WI38 (cell line): Measurements from ENCODE around the gene PDE1A.

ENCODE experiments used
- H3K4me3 ChIP-seq: 2 replicates; pipeline ENCODE4 v1.5.1; 2011; ENCODE audit warnings: low read depth, mild to moderate bottlenecking, control low read depth, low read length
- TF ChIP-seq, protein P1 (sequence below): IDR thresholded peaks from 2 replicates; pipeline ENCODE4 v1.5.1; 2012; ENCODE audit warnings: low read depth, mild to moderate bottlenecking, control low read depth, low read length

The PDE1A gene

DNA sequence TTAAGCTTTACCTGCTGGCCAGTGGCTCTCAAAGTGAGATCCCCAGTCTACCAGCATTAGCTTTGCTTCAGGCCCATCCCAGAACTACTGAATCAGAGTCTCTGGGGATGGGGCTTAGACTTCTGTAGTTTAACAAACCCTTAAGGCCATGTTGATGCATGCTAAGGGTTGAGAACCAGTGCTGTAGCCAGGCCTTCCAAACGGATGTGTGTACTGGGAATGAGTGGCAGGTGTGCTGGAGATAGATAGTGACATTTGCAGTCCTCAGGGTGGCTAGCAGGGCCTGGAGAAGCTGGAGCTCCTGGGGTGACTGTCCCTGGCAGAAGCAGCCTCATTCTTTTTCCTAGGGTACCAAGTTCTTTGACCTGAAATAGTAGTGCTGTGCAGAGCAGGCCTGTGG, 292.6 kb downstream of the PDE1A start:
- TF ChIP-seq, protein P1, sequence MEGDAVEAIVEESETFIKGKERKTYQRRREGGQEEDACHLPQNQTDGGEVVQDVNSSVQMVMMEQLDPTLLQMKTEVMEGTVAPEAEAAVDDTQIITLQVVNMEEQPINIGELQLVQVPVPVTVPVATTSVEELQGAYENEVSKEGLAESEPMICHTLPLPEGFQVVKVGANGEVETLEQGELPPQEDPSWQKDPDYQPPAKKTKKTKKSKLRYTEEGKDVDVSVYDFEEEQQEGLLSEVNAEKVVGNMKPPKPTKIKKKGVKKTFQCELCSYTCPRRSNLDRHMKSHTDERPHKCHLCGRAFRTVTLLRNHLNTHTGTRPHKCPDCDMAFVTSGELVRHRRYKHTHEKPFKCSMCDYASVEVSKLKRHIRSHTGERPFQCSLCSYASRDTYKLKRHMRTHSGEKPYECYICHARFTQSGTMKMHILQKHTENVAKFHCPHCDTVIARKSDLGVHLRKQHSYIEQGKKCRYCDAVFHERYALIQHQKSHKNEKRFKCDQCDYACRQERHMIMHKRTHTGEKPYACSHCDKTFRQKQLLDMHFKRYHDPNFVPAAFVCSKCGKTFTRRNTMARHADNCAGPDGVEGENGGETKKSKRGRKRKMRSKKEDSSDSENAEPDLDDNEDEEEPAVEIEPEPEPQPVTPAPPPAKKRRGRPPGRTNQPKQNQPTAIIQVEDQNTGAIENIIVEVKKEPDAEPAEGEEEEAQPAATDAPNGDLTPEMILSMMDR = no peak

GRCh38 chr2:182133195-182133891, 293.5 kb downstream of the PDE1A start:
- no peak overlapping the region for H3K4me3 ChIP-seq
- TF ChIP-seq, protein P1 = no peak

More for the DNA sequence above, 292.6 kb downstream of the PDE1A start:
- H3K4me3 ChIP-seq = no peak overlapping the region

DNA sequence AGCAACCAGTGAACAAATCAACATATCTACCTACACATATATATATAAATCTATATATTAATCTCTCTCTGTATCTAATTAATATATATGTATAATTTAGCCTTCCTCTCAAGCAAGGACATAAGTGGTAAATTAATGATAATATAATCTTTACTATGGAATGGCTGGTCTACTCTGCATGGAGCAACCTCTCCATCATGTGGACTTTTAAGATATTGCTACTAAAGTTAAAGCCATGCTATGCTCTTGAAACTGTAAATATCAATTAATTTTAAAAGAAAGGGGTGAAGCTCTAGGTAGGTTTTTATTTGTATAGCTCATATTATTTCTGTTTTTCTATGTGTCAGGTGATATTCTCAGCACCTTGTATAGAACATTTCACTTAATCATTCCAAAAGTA, 294.2 kb downstream of the PDE1A start:
- H3K4me3 ChIP-seq = no peak overlapping the region
- TF ChIP-seq, protein P1 = no peak

DNA sequence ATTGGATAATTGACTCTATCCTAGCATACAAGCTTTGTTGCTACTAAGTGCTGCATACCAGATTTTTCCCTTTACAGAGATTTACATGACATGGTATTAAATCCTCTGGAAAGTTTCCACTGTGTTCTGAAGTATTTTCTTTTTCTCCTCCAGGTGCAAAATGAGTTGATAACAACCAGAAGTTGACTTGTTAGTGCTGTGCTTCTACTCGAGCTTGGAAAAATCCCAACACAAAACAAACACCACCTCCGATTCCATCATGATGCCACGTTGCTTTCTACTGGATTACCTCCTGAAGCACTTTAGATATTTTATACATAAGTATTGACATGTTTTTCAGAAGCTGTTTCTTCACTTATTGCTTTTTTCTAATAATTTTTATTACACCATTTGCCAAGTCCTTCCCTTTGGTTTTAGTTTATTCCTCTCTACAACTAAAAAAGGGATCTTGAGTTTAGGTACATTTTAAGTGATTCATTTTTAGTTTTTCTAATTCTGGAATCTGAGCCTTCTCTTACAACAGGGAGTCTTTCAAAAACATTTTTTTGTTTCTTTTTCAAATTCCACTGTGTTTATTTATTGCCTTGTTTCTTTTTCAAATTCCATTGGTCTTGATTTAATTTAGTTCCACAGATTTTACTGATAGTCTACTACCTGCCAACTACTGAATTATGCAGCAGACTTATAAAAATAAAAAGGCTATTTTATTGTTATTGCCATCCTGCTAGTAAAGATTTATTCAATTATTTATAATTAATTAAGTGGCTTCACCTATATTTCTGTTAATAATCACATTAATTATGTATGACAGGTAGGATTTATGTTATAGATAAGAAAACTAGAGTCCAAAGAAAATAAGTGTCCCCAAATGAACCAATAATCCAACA, 297.8 kb downstream of the PDE1A start:
- H3K4me3 ChIP-seq = no peak overlapping the region
- TF ChIP-seq, protein P1 = no peak

DNA sequence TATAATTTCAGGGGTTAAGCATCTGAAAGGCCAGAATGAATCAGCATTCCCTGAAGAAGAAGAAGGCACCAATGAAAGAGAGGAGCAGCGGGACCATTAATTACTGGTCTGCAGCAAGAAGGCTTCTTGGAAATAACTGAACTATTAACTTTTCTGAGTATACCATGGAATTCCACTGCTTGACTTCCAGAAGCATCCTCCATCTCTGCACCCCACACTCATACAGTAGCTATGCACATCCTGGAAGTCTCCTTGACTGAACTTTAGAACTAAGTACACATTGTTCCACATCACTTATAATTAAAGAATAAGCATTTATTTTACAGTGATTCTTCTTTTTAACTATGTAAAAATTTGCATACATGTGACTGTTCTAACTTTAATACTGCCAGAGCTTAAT, 309.6 kb downstream of the PDE1A start:
- TF ChIP-seq, protein P1 = no peak
- H3K4me3 ChIP-seq = no peak overlapping the region

- no peak overlapping the region for H3K4me3 ChIP-seq
- TF ChIP-seq, protein P1 = no peak
Observed at GRCh38 chr2:182116774-182117173, 310.1 kb downstream of the PDE1A start.

- TF ChIP-seq, protein P1 = no peak
- H3K4me3 ChIP-seq = no peak overlapping the region
Observed at GRCh38 chr2:182115258-182115657, 311.6 kb downstream of the PDE1A start.
